GM10248 (cell line): ENCODE measurements around the gene SETDB1.

Experiments
- CTCF ChIA-PET: fragments of 300-600 bp; sonication (Branson Sonifier 250); formaldehyde crosslinking; extraction: SDS; loops from one replicate; lab custom pipeline; 2021; ENCODE audit warnings: antibody characterized with exemption; lab: Yijun Ruan, JAX
- POLR2A ChIA-PET: fragments of 350-650 bp; sonication (Branson Sonifier 250); formaldehyde crosslinking; extraction: SDS; loops from one replicate; lab custom pipeline; 2020; ENCODE audit warnings: antibody characterized with exemption; lab: Yijun Ruan, JAX
- DNase-seq: peaks from one replicate; pipeline ENCODE4 v3.0.0; 2012; ENCODE audit errors: extremely low spot score
- CTCF ChIP-seq: IDR thresholded peaks from 2 replicates; pipeline ENCODE4 v1.5.1; 2012; ENCODE audit warnings: mild to moderate bottlenecking, low read depth; ENCODE audit errors: extremely low read depth, missing control alignments, control extremely low read depth

Gene SETDB1

DNA sequence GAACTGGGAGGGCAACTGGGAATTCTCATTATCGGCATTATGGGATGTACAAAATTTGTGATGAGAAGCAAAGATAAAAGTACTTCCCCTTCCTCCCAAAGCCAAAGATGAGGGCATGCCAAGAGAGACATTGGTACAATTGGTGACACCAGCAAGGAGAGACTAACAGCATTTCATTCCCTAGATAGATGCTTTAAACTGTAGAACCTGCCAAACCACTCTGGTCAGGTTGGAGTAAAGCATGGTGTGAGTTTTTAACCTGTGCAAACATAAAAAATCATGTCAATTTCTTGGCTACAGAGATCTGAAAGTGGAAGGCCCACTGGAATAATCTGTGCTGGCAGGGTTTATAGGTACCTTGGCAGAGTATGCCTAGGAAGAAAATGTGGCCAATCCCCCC lies 19.8 kb upstream of the SETDB1 start:
- ChIA-PET POLR2A (no interaction called here), CTCF (interaction anchor here (2.0 kb wide), 1 partner anchor 16 kb away, joined by 10 read pairs; no protein-coding TSS in a partner anchor)
- no peak for TF ChIP-seq CTCF
- no peak for DNase-seq

DNA sequence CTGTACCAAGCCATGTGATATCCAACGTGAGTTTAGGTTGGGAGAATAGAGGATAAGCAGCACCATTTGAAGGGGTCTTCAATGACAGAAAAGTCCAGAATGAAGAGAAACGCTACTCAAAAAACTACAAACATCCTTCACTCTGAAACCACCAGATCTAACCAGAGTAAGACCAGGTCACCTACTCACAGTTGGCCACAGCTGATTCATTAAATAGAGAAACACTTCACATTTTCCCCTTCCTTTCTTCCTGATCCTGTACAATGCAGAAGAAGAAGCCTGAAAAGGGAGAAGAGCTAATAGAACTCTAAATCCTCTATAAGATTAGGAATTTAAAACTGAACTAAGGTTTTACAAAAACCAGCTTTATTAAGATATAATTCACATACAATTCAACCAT lies 19.4 kb upstream of the SETDB1 start:
- ChIA-PET CTCF (interaction anchor here (2.0 kb wide), 1 partner anchor 16 kb away, joined by 10 read pairs; no protein-coding TSS in a partner anchor), POLR2A (no interaction called here)
- DNase-seq, result no peak
- TF ChIP-seq CTCF, result no peak

DNA sequence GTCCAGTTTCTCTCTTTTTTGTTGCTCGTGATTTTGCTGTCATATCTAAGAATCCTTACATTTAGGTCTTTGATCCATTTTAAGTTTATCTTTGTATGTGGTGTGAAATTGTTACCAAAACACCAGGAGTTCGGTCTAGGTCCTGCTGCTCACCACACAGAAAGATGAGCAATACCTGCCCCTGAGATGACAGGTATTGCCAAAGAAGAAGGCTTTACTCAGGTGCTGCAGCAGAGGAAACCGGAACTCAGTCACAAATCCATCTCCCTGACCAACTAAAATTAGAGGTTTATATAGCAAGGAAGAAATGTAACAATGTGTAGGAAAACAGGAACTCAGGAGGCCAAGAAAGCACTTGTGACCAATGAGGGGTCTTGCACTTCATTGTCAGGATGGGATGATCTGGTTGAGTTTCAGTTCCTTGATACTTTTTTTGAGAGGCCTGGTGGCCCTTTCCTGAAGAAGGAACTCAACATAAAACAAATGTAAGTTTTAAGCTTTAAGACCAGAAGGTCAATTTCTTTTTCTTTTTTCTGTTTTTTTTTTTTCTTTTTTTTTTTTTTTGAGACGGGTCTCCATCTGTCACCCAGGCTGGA lies 16.5 kb upstream of the SETDB1 start:
- ChIA-PET POLR2A (no interaction called here), CTCF (interaction anchor here (6.4 kb wide), 1 partner anchor 13 kb away, joined by 44 read pairs; no protein-coding TSS in a partner anchor)
- no peak for TF ChIP-seq CTCF
- no peak for DNase-seq

DNA sequence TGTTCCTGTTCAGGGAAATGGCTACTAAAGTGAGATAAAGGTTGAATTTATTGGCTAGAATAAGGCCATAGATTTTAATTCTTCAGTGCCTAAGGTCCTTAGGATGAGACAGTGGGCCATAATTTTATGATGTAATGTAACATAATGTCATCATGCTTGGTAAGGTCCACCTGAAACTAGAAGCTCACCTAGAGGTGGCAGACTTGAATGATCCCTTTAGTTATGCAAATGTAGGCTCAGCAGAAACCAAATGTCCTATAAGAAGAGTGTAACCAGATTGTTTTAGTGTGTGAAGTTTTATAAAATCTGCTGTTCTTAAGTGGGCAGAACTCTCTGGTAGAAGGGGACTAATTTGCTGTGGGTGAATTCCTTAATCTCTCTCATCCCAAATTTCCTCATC lies 13.5 kb upstream of the SETDB1 start:
- TF ChIP-seq CTCF, result no peak
- no peak for DNase-seq
- ChIA-PET CTCF (interaction anchor here (1.0 to 6.4 kb wide), 3 partner anchors 10 to 27 kb away, joined by 3 to 44 read pairs (median 4); no protein-coding TSS in a partner anchor), POLR2A (no interaction called here)

DNA sequence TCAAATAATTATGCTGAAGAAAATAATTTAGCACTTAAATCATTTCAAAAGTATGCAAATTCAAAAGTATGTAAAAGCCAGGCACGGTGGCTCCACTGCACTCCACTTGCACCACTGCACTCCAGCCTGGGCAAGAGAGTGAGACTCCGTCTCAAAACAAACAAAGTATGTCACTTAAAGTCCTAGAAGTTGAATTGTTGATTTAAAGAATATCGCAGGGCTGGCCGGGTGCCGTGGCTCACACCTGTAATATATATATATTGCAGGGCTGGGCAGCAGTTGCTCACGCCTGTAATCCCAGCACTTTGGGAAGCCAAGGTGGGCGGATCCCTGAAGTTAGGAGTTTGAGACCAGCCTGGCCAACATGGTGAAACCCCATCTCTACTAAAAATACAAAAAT lies 8.8 kb upstream of the SETDB1 start:
- ChIA-PET POLR2A (interaction anchor here (0.7 kb wide), 1 partner anchor 353 kb away, joined by 3 read pairs; no protein-coding TSS in a partner anchor), CTCF (no interaction called here)
- no peak for DNase-seq
- no peak for TF ChIP-seq CTCF

GRCh38 chr1:150922519-150922975 lies 3.6 kb upstream of the SETDB1 start:
- TF ChIP-seq CTCF, result peak; percentile 76
- ChIA-PET POLR2A (interaction anchor here (0.6 to 0.9 kb wide), 2 partner anchors 164 to 343 kb away, joined by 3 to 4 read pairs; partner anchors contain the start of gene MCL1), CTCF (interaction anchor here (0.7 to 2.8 kb wide), 32 partner anchors 10 to 407 kb away, joined by 3 to 44 read pairs (median 4); partner anchors contain the start of genes CTXND2, ENSA and FALEC)
- peak; percentile 84 for DNase-seq
